ENCODE results near the gene LDAF1. TPM values are rescaled to one million over a fixed set of nuclear protein-coding genes. Genes with fewer than 3 reads are reported as not detected.

Gene LDAF1
- total and polyA plus RNA-seq, 2 of the 8 experiments (the other 6 are each of a cell fraction or from before 2014, with no cell fraction given) = 32.4 to 34.2 TPM

DNA sequence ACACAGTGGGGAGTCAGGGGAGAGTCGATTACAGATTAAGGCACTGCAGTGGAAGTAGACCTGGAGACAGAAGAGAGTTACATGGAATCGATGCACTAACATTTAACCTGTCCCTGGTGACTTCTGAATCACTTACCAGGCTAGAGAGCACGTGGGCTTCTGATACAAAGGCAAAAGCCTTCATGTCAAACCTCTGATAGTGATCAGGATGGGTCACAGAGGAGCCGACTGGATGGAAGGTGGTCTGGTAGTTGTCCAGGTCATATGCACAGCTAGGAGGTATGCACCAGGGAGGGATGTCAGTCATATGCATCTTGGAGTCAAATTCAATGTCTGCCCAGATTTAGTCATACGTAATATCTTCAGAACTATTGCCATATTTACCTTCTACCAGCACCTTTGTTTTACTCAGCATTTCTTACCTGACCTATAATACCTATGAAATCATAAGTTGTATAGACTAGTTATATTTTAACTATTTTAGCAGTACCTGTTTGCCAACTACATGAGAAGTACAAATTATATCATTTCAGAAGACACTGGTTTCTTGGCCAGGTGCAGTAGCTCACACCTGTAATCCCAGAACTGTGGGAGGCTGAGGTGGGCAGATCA, 41.2 kb downstream of the LDAF1 start:
- H3K4me2 ChIP-seq (ENCODE audit: insufficient read depth in 1 of 2, low read depth in 2 of 2, low read length in 2 of 2) = no peak overlapping the region
- CTCF ChIA-PET (ENCODE audit: partially characterized antibody) = interaction anchor here (0.7 to 3.7 kb wide), 5 partner anchors 11 to 78 kb away, joined by 3 to 23 read pairs (median 8); partner anchors contain the start of gene CRYM
- POLR2A ChIA-PET (ENCODE audit: partially characterized antibody) = no interaction called here
- TF ChIP-seq, protein P1, sequence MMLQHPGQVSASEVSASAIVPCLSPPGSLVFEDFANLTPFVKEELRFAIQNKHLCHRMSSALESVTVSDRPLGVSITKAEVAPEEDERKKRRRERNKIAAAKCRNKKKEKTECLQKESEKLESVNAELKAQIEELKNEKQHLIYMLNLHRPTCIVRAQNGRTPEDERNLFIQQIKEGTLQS (IDR thresholded peaks at IDR 0.05; ENCODE audit: insufficient read depth, low read depth, low read length) = no peak
- no peak for TF ChIP-seq NRF1 (IDR thresholded peaks at IDR 0.05; ENCODE audit: low read depth, low read length)
- TF ChIP-seq CHD2 (IDR thresholded peaks at IDR 0.05; ENCODE audit: low read length) = no peak
- no peak for TF ChIP-seq SIRT6 (IDR thresholded peaks at IDR 0.05; ENCODE audit: low read length)
- no peak for TF ChIP-seq EP300 (IDR thresholded peaks at IDR 0.05; ENCODE audit: borderline replicate concordance in 1 of 2, low read depth in 2 of 2, low read length in 2 of 2)
- TF ChIP-seq, protein P2, sequence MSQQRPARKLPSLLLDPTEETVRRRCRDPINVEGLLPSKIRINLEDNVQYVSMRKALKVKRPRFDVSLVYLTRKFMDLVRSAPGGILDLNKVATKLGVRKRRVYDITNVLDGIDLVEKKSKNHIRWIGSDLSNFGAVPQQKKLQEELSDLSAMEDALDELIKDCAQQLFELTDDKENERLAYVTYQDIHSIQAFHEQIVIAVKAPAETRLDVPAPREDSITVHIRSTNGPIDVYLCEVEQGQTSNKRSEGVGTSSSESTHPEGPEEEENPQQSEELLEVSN (IDR thresholded peaks at IDR 0.05) = no peak
- no peak for TF ChIP-seq SRF (IDR thresholded peaks at IDR 0.05; ENCODE audit: low read depth, low read length)
- no peak for TF ChIP-seq RNF2 (IDR thresholded peaks at IDR 0.05; ENCODE audit: borderline replicate concordance, low read depth, low read length, missing control alignments, poor library complexity, severe bottlenecking)
- TF ChIP-seq NANOG (IDR thresholded peaks at IDR 0.05; ENCODE audit: insufficient read depth, low read depth, low read length, poor library complexity, severe bottlenecking) = no peak
- TF ChIP-seq HDAC6 (IDR thresholded peaks at IDR 0.05; ENCODE audit: low read depth, low read length) = no peak
- no peak for TF ChIP-seq KDM4A (IDR thresholded peaks at IDR 0.05; ENCODE audit: low read depth, low read length, severe bottlenecking)
- TF ChIP-seq SUZ12 (IDR thresholded peaks at IDR 0.05; ENCODE audit: low read length) = no peak

More for the DNA sequence above, 41.2 kb downstream of the LDAF1 start:
- Histone ChIP-seq H2AFZ (ENCODE audit: low read length) (no peak overlapping the region), H2BK20ac (ENCODE audit: low read length) (no peak overlapping the region), H3K9ac (replicated peaks in 1 of 4; ENCODE audit: extremely low read depth in 1 of 4, low read depth in 3 of 4, low read length in 3 of 4) (no peak overlapping the region), H4K20me1 (replicated peaks in 1 of 2; ENCODE audit: control insufficient read depth in 1 of 2, insufficient read depth in 2 of 2, low read length in 2 of 2) (peaks cover 0 to 1% of the 10 kb centered on the region in 2 experiments), H2BK12ac (ENCODE audit: low read depth, low read length) (no peak overlapping the region), H3K23ac (ENCODE audit: insufficient read length) (no peak overlapping the region), H2BK120ac (replicated peaks; ENCODE audit: low read depth, low read length) (no peak overlapping the region), H2BK5ac (ENCODE audit: low read depth, low read length) (no peak overlapping the region), H4K5ac (ENCODE audit: insufficient read length, low read depth, low read length) (no peak overlapping the region), H3K23me2 (ENCODE audit: low read depth, low read length) (no peaks in the 10 kb centered on the region), H3K27me3 (replicated peaks in 1 of 4; ENCODE audit: control insufficient read depth in 3 of 4, extremely low read depth in 1 of 4, insufficient read depth in 3 of 4, low read length in 3 of 4) (no peaks in the 10 kb centered on the region), H3K4ac (replicated peaks; ENCODE audit: insufficient read length, low read depth, low read length) (no peak overlapping the region), H2BK15ac (ENCODE audit: low read length) (no peak overlapping the region), H3K9me3 (ENCODE audit: insufficient read depth in 2 of 2, low read depth in 1 of 2, low read length in 1 of 2) (no peaks in the 10 kb centered on the region), H3K56ac (replicated peaks; ENCODE audit: insufficient read length, low read depth, low read length) (no peak overlapping the region), H3K79me1 (ENCODE audit: low read depth, low read length) (no peaks in the 10 kb centered on the region), H2AK5ac (ENCODE audit: low read depth, low read length) (no peak overlapping the region), H4K8ac (ENCODE audit: extremely low read depth, insufficient read depth, low read length) (no peak overlapping the region), H3K4me3 (ENCODE audit: extremely low read depth in 1 of 4, insufficient read depth in 2 of 4, low read depth in 3 of 4, low read length in 4 of 4) (no peak overlapping the region), H3K4me1 (replicated peaks in 1 of 4; ENCODE audit: control insufficient read depth in 3 of 4, insufficient read depth in 4 of 4, low read length in 3 of 4) (no peaks in the 10 kb centered on the region), H3K14ac (ENCODE audit: insufficient read length) (no peak overlapping the region), H3K79me2 (ENCODE audit: control insufficient read depth in 1 of 2, insufficient read depth in 2 of 2, low read length in 2 of 2) (no peaks in the 10 kb centered on the region), H3K18ac (ENCODE audit: extremely low read depth, low read length) (no peak overlapping the region), H3K36me3 (ENCODE audit: control insufficient read depth in 2 of 4, insufficient read depth in 4 of 4, low read length in 3 of 4) (no peaks in the 10 kb centered on the region), H4K91ac (replicated peaks; ENCODE audit: insufficient read length, low read length) (no peak overlapping the region), H3K27ac (ENCODE audit: low read depth, low read length) (no peak overlapping the region)
- FAIRE-seq (no peak), DNase-seq (ENCODE audit: low read depth in 1 of 2, low spot score in 2 of 2) (no peak)
- WGBS, 2 experiments (ENCODE audit: extremely low coverage in 1 of 2, insufficient coverage in 1 of 2, insufficient read length in 1 of 2, insufficient replicate concordance in 2 of 2, low coverage in 1 of 2, low lambda C conversion rate in 2 of 2, missing lambda C conversion rate in 1 of 2) = 90% methylated on average over 5 of the region's 5 CpGs; no CpG with 5 or more reads in 1 of the 2 experiments

Data from H1 (cell line).